GM18517 (cell line): ENCODE measurements around the gene CDK6.

ENCODE experiments used
- ATAC-seq: cut with Tn5 transposase; IDR thresholded peaks from one replicate; pipeline ENCODE4 v1.9.1; 2021; ENCODE audit warnings: mild to moderate bottlenecking, moderate library complexity; ENCODE audit not compliant: unreplicated experiment

CDK6 gene

GRCh38 chr7:92715963-92716362 is 120.4 kb downstream of the CDK6 start:
- ATAC-seq = no peak

- no peak for ATAC-seq
Observed at GRCh38 chr7:92714767-92715166, 121.6 kb downstream of the CDK6 start.

- ATAC-seq = no peak
Observed at GRCh38 chr7:92714280-92714679, 122.1 kb downstream of the CDK6 start.

- no peak for ATAC-seq
Observed at GRCh38 chr7:92709912-92710311, 126.5 kb downstream of the CDK6 start.

- ATAC-seq = no peak
Observed at GRCh38 chr7:92709150-92709549, 127.2 kb downstream of the CDK6 start.

GRCh38 chr7:92708111-92709042 is 128.0 kb downstream of the CDK6 start:
- ATAC-seq = no peak

GRCh38 chr7:92707435-92707834 is 128.9 kb downstream of the CDK6 start:
- ATAC-seq = no peak

GRCh38 chr7:92706563-92706962 is 129.8 kb downstream of the CDK6 start:
- ATAC-seq = no peak

- ATAC-seq = no peak
Observed at GRCh38 chr7:92705831-92706230, 130.5 kb downstream of the CDK6 start.

- no peak for ATAC-seq
Observed at GRCh38 chr7:92704858-92705257, 131.5 kb downstream of the CDK6 start.

- no peak for ATAC-seq
Observed at GRCh38 chr7:92702535-92702934, 133.8 kb downstream of the CDK6 start.

GRCh38 chr7:92699966-92700514 is 136.3 kb downstream of the CDK6 start:
- no peak for ATAC-seq

- ATAC-seq = no peak
Observed at GRCh38 chr7:92699560-92699959, 136.8 kb downstream of the CDK6 start.

GRCh38 chr7:92698237-92698841 is 138.0 kb downstream of the CDK6 start:
- ATAC-seq = no peak

- no peak for ATAC-seq
Observed at GRCh38 chr7:92697414-92697813, 139.0 kb downstream of the CDK6 start.

GRCh38 chr7:92697012-92697411 is 139.4 kb downstream of the CDK6 start:
- ATAC-seq = no peak

GRCh38 chr7:92696584-92696983 is 139.8 kb downstream of the CDK6 start:
- ATAC-seq = no peak

- ATAC-seq = no peak
Observed at GRCh38 chr7:92695308-92696261, 140.8 kb downstream of the CDK6 start.

- ATAC-seq = no peak
Observed at GRCh38 chr7:92694211-92694610, 142.2 kb downstream of the CDK6 start.

- ATAC-seq = no peak
Observed at GRCh38 chr7:92693519-92693918, 142.9 kb downstream of the CDK6 start.

GRCh38 chr7:92691578-92691977 is 144.8 kb downstream of the CDK6 start:
- peak; percentile 92 for ATAC-seq
